Uterus (tissue), 4 donors: Measurements from ENCODE around the gene SETBP1. TPM values are rescaled to one million over a fixed set of nuclear protein-coding genes. Genes with fewer than 3 reads are reported as not detected.
A peak's percentile ranks its signal among the peaks of the same experiment; 100 is the strongest.

Experiments used
- DNase-seq, 2 donors: peaks; one replicate each; pipeline ENCODE4 v3.0.0-alpha.2; 2019 to 2020
- H3K27ac ChIP-seq, 2 donors: fragments of 200-600 bp; sonication (generic); 1 replicate in 1 of 2; 2 replicates in 1 of 2; pipeline ENCODE4 v1.5.1; 2016 to 2018
- H3K27me3 ChIP-seq, 2 donors: fragments of 200-600 bp; sonication (generic); one replicate each; pipeline ENCODE4 v1.5.1; 2018 to 2019; ENCODE audit warnings: control low read depth in 1 of 2
- H3K36me3 ChIP-seq, 2 donors: fragments of 200-600 bp; sonication (generic); one replicate each; pipeline ENCODE4 v1.5.1; 2019; ENCODE audit warnings: control low read depth in 1 of 2
- H3K4me1 ChIP-seq, 2 donors: fragments of 200-600 bp; sonication (generic); one replicate each; pipeline ENCODE4 v1.5.1; 2018 to 2019; ENCODE audit warnings: control low read depth in 1 of 2
- H3K4me3 ChIP-seq, 2 donors: fragments of 200-600 bp; sonication (generic); 1 replicate in 1 of 2; 2 replicates in 1 of 2; pipeline ENCODE4 v1.5.1; 2018 to 2019; ENCODE audit warnings: mild to moderate bottlenecking in 1 of 2
- H3K9me3 ChIP-seq, 2 donors: fragments of 200-600 bp; sonication (generic); one replicate each; pipeline ENCODE4 v1.5.1; 2019; ENCODE audit warnings: control low read depth in 1 of 2
- POLR2A ChIP-seq, 2 donors: fragments of 450-650 bp; IDR thresholded peaks; one replicate each; pipeline ENCODE4 v1.6.1; 2016; ENCODE audit warnings: antibody characterized with exemption in 2 of 2, mild to moderate bottlenecking in 1 of 2, moderate library complexity in 1 of 2
- intact Hi-C: fragments of 100-400 bp; cut with DNase I; formaldehyde crosslinking; loops from one replicate; pipeline ENCODE4 v1.15.1; 2023; ENCODE audit warnings: low total_unique reads
- total RNA-seq, 4 donors: library from RNA; depleted of rRNA in 3 of 4; stranded (reverse); fragments of >200 nt in 3 of 4; gene quantifications; one replicate each; pipeline versions ENCODE4 v1.1.0 to v1.2.4, GENCODE V29; 2014 to 2023
- TF ChIP-seq, protein P1 (sequence below), 4 experiments: fragments of 200-600 bp in 2 of 4; fragments of 450-650 bp in 2 of 4; sonication (generic) in 2 of 4; IDR thresholded peaks; one replicate each; pipeline ENCODE4 v1.5.1; 2016 to 2019; ENCODE audit warnings: antibody characterized with exemption in 4 of 4, mild to moderate bottlenecking in 2 of 4, moderate library complexity in 1 of 4
- donor health status: DM: yes; HTN: yes; CAD: no.

The SETBP1 gene
- total RNA-seq, 4 donors from 2014 or later, result 16.8 to 74.0 (median 36.9) TPM

DNA sequence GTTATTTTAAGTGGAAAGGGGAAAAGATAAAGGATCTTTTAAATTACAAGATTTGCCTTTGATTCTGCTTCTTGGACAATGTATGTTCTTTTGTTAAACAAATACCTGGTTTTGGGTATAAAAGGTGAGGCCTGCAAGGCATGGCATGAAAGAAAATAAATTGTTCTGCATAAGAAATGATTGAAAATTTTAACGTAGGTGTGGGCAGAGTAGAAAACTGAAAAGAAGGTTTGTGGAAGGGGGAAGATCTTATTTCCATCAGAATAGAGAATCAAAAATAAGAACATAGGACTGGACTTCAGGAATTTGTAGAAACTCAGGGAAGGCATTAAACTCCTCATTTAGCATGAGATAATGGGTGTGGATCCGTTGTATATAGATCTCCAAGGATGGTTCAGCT lies 153.1 kb downstream of the SETBP1 start:
- Histone ChIP-seq H3K36me3 (no peaks in the 10 kb centered on the region), H3K9me3 (no peaks in the 10 kb centered on the region), H3K27me3 (no peaks in the 10 kb centered on the region), H3K4me1 (peaks cover 7 to 19% of the 10 kb centered on the region in 2 donors), H3K27ac (no peak overlapping the region), H3K4me3 (no peak overlapping the region)
- intact Hi-C loops, result no loop called here
- TF ChIP-seq POLR2A (IDR thresholded peaks at IDR 0.05), result no peak
- TF ChIP-seq, protein P1, sequence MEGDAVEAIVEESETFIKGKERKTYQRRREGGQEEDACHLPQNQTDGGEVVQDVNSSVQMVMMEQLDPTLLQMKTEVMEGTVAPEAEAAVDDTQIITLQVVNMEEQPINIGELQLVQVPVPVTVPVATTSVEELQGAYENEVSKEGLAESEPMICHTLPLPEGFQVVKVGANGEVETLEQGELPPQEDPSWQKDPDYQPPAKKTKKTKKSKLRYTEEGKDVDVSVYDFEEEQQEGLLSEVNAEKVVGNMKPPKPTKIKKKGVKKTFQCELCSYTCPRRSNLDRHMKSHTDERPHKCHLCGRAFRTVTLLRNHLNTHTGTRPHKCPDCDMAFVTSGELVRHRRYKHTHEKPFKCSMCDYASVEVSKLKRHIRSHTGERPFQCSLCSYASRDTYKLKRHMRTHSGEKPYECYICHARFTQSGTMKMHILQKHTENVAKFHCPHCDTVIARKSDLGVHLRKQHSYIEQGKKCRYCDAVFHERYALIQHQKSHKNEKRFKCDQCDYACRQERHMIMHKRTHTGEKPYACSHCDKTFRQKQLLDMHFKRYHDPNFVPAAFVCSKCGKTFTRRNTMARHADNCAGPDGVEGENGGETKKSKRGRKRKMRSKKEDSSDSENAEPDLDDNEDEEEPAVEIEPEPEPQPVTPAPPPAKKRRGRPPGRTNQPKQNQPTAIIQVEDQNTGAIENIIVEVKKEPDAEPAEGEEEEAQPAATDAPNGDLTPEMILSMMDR (IDR thresholded peaks at IDR 0.05), result no peak
- no peak for DNase-seq

DNA sequence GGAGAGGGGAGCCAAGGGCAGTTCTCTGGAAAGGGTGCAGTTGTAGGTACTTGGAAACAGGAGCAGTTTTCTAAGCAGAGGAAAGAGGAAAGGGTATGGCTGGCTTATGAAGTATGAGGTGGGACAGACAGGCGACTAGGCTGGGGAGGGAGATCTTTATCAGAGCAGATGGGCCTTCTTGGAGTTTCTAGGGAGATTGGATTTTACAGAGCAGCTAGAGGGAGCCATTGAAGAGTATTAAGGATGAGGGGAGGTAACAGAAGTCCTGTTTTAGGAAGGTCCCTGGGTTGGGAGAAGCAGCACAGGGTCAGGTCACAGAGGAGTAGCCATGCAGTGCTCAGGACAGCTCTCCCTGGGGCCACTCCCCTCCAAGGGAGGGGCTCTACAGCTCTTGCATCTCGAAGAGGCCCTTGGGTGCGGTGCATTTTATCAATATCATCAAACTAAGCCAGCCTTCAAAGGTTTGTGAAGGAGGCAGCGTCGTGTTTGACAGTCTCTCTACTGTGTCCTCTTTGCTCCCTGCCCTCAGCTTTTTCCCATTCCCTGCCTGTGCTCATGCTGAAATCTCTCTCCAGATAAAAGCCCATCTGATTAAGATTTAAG lies 154.3 kb downstream of the SETBP1 start:
- peak overlapping the region in 1 of 2 donors; percentile 52 for H3K27ac ChIP-seq
- H3K4me1 ChIP-seq, result peaks cover 7 to 19% of the 10 kb centered on the region in 2 donors

DNA sequence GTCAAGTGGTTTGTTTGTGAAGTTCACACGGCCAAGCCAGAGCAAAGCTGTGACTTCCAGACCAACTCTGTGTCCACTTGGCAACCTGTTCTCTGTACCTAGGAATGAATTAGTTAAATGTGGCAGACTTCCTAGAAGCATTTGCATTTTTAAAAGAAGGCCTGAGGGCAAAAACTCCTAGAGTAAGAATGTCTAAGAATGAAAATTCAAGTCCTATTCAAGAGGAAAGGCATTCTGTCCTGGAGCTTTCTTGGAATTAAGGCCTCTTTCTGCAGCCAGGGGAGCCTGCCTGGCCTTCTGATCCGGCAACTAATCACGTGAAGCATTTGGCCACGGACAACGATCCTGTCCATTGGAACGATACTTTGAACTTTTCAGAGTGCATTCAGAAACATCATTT lies 155.0 kb downstream of the SETBP1 start:
- Histone ChIP-seq H3K4me3 (no peak overlapping the region), H3K27ac (peak overlapping the region in 1 of 2 donors; percentile 52), H3K36me3 (no peaks in the 10 kb centered on the region), H3K27me3 (no peaks in the 10 kb centered on the region), H3K9me3 (no peaks in the 10 kb centered on the region), H3K4me1 (peaks cover 7 to 13% of the 10 kb centered on the region in 2 donors)
- DNase-seq, result peak in 1 of 2 donors; percentile 57
- TF ChIP-seq, protein P1 (IDR thresholded peaks at IDR 0.05), result peak in 1 of 4 experiments; percentile 6
- no peak for TF ChIP-seq POLR2A (IDR thresholded peaks at IDR 0.05)
- intact Hi-C loops, result no loop called here

More for the DNA sequence above, 154.3 kb downstream of the SETBP1 start:
- no peaks in the 10 kb centered on the region for H3K27me3 ChIP-seq
- DNase-seq, result no peak
- no peaks in the 10 kb centered on the region for H3K9me3 ChIP-seq
- no peak overlapping the region for H3K4me3 ChIP-seq
- intact Hi-C loops, result no loop called here
- TF ChIP-seq, protein P1 (IDR thresholded peaks at IDR 0.05), result no peak
- no peak for TF ChIP-seq POLR2A (IDR thresholded peaks at IDR 0.05)
- H3K36me3 ChIP-seq, result no peaks in the 10 kb centered on the region

DNA sequence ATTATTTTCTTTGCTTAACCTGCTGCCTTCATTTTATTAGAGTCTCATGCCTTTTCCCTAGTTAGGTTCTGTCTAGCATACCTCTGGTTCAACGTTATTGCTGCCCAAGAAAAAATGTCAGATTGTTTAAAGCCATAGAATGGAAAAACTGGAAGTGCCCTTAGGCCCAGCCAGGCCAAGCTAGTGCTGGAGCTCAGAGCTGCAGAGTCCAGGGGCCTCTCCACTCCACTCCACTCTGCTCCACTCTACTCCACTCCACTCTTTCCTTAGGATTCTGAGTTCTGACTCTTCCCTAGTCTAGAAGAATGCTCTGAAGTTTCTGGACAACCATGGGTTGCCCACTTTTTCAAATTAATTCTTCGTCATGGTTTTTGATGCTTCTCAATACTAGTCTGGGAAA lies 155.6 kb downstream of the SETBP1 start:
- TF ChIP-seq, protein P1 (IDR thresholded peaks at IDR 0.05), result no peak
- TF ChIP-seq POLR2A (IDR thresholded peaks at IDR 0.05), result no peak
- no peak for DNase-seq
- Histone ChIP-seq H3K27me3 (no peaks in the 10 kb centered on the region), H3K4me3 (no peak overlapping the region), H3K4me1 (peaks cover 7 to 11% of the 10 kb centered on the region in 2 donors), H3K36me3 (no peaks in the 10 kb centered on the region), H3K27ac (peak overlapping the region; percentile 7 to 52), H3K9me3 (no peaks in the 10 kb centered on the region)
- intact Hi-C loops, result no loop called here

DNA sequence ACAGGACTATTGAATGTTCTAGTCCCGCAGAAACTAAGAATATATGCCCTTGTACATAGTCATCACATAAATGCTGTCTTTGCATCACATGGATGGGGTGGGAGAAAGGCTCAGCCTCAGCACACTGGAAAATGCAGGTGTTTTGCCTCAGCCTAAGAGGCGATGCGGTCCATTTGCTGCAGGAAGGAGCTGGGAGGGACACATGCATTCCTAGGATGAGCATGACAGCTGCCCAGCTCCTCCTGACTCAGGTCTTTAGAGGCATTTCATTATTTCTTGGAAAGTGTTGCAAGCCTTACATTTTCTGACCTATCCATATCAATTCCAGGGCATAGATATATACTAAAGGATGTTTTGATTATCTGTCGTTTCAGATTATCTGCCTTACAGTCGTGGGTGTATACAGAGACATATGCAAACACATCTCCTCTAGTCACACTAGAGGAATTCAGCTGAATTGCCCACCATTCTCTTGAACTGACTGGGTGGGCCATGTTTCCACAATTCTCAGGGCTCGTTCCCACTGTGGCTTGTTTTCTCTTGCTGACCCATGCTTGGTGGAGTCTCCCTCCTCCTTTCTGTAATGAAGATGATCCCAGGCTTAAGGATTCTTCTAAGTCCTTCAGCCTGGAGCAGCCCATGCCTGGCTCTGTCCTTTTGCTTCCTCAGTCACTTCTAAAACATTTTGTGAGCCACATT lies 156.9 kb downstream of the SETBP1 start:
- intact Hi-C loops, result no loop called here
- H3K27ac ChIP-seq, result no peak overlapping the region
- peaks cover 0 to 11% of the 10 kb centered on the region in 2 donors for H3K4me1 ChIP-seq

More for the DNA sequence above, 156.9 kb downstream of the SETBP1 start:
- Histone ChIP-seq H3K4me3 (no peak overlapping the region), H3K27me3 (no peaks in the 10 kb centered on the region), H3K36me3 (no peaks in the 10 kb centered on the region), H3K9me3 (no peaks in the 10 kb centered on the region)
- TF ChIP-seq POLR2A (IDR thresholded peaks at IDR 0.05), result no peak
- TF ChIP-seq, protein P1 (IDR thresholded peaks at IDR 0.05), result no peak
- DNase-seq, result no peak
